HG03354 (cell line): ENCODE data around the gene NDUFA5.
"Not testable (repeated sequence)": the region's sequence is repeated elsewhere in the genome, so short reads cannot be mapped to it uniquely, and the experiment has no call there.

ENCODE experiments used
- ATAC-seq: cut with Tn5 transposase; IDR thresholded peaks from one replicate; pipeline ENCODE4 v1.9.1; 2021; ENCODE audit warnings: mild to moderate bottlenecking; ENCODE audit not compliant: unreplicated experiment, poor library complexity, severe bottlenecking

Gene NDUFA5

GRCh38 chr7:123528265-123528664 lies 29.4 kb downstream of the NDUFA5 start:
- no peak for ATAC-seq

- ATAC-seq: not testable (repeated sequence)
Observed at GRCh38 chr7:123527712-123528225, 29.8 kb downstream of the NDUFA5 start.

- not testable (repeated sequence) for ATAC-seq
Observed at GRCh38 chr7:123526533-123526932, 31.1 kb downstream of the NDUFA5 start.

- no peak for ATAC-seq
Observed at GRCh38 chr7:123522066-123522465, 35.6 kb downstream of the NDUFA5 start.

- ATAC-seq: no peak
Observed at GRCh38 chr7:123505221-123505620, 52.4 kb downstream of the NDUFA5 start.

GRCh38 chr7:123502201-123502600 lies 55.4 kb downstream of the NDUFA5 start:
- ATAC-seq: no peak

GRCh38 chr7:123500878-123501489 lies 56.6 kb downstream of the NDUFA5 start:
- no peak for ATAC-seq

- ATAC-seq: no peak
Observed at GRCh38 chr7:123499211-123499970, 58.2 kb downstream of the NDUFA5 start.

GRCh38 chr7:123498601-123499000 lies 59.0 kb downstream of the NDUFA5 start:
- no peak for ATAC-seq

GRCh38 chr7:123498031-123498430 lies 59.6 kb downstream of the NDUFA5 start:
- no peak for ATAC-seq

- peak; percentile 74 for ATAC-seq
Observed at GRCh38 chr7:123494193-123494796, 63.3 kb downstream of the NDUFA5 start.

- peak; percentile 87 for ATAC-seq
Observed at GRCh38 chr7:123492485-123492884, 65.1 kb downstream of the NDUFA5 start.
